ENCODE measurements around the gene ZNF362.

Gene ZNF362

DNA sequence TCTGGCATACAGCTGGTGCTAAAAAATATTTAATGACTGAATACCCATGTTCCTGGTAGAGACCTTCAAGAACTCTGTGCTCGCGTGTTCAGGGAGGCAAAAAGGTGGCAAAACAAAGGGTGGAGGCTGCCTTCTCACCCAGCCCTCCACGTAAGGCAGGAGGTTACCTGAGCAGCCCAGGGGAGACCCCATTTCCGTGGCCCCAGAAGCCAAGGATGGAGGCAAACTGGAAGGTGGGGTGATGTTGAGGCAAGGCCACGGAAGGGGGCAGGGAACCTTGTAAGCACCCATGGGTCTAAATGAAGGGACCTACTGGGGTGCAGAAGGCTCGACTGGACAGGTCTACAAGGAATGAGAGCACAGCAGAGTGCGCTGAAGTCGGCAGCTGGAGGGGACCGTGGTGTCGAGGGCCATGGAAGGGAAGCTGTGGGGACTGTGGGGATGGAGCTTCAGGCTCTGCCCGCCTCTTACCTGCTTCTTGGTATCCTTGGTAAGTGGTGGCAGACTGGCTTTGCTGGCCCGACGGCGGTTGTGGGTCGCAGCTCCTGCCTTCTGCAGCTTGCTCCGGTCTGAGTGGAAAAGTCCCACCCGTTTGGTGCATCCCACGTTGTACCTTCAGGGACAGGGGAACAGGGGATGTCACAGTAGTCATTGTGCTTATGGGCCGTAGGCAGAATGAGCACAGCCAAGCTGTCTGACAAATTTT is 73.5 kb downstream of the ZNF362 start:
- DNase-seq = peak; percentile 41

DNA sequence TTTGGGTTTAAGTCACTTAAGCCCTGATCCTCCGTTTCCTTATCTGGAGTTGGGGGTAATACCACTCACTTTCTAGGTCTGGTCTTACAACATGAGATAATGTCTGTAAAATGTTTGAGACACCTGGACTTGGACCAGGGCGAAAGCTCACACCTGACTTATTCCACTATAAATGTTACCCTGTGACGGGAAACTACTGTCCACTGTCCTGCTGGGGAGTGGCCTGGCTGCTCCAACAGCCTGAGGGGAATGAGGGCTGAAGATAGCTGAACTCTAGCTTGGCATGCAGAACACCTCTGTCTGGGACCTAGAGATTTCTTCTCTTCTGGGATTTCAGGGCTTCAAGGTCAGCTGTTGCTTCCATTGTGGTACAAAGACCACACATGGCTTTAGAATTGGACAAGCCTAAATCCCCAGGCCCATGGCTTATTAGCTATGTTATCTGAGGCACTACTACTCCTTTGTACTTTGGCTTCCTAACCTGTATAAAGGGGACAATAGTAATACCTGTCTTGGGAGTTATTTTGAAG is 74.1 kb downstream of the ZNF362 start:
- peak; percentile 21 for DNase-seq

DNA sequence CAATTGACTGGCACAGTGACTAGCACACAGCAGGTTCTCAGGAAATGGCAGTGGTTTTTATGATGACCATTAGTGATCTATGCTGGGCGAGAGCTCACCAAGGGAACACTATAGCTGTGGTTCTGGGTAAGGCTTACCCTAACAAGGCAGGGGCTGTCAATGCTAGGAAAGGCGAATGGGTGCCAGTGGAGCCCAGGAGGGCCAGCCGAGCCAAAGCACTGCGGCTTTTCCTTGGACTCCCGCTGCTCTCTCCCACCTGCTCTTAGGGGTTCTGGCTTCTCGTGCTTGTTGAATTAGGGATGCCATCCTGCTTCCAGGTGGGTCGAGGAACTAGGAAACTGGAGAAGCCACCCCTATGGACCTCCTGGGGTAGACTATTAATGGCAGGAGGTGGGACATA is 74.6 kb downstream of the ZNF362 start:
- DNase-seq = peak; percentile 44

DNA sequence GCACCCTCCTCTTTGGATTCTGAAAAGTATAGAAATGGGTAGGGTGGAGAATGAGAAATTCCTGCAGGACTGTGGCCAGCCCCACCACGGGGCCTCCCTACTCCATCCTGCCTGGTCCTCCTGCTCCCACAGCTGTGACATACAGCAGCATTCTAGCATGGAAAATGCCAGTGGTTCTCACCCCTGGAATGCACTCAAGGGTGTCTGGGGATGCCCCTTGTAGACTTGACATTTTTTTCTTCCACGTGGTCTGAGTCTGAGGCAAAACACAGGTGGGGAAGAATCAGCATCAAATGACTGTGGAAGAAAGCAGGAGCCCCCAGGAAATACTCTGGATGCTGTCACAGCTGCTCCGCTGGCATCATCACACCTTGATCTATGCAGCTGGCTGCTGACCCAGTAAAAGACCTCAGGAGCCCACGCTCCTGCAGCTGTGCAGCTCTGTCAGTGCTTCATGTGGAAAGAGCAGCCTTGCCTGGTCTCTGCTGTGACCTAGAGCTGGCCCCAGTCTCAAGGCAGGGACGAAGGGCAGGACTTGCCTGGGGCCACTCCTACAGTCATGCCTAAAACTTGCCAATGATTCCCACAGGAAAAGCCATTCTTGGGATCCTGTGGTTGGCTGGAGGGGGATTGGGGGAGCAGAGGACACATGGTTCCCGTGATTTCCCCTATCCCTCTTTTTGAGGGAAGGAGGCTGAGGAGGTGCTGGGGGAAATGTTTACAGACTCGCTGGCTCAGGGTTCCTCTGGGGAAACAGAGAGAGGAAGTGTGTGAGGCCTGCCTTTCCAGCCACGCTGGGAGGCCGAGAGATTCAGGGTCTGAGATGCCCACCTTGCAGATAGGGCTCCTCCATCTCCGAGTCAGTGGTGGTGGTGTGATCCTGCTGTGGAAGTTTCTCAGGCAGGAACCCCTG is 75.4 kb downstream of the ZNF362 start:
- peak; percentile 48 for DNase-seq

DNA sequence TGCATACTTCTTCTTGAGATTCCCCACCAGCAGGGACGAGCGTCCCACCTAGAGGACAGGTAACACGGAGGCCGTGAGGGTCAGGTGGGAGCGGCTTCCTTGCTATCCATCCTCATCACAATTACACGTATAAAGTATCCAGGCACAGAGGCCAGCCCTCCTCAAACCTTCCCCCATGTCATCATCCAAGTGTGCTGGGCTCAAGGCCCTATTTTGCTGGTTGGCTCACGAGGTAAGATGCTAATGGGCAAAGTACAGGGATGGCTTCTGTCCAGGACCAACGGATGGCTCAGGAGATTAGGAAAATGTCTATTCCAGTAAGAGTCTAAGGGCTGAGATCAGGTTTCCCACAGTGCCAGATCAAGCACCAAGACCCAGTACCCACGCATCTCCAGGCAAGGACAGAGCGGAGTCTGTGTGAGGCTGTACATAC is 76.1 kb downstream of the ZNF362 start:
- peak; percentile 17 for DNase-seq

DNA sequence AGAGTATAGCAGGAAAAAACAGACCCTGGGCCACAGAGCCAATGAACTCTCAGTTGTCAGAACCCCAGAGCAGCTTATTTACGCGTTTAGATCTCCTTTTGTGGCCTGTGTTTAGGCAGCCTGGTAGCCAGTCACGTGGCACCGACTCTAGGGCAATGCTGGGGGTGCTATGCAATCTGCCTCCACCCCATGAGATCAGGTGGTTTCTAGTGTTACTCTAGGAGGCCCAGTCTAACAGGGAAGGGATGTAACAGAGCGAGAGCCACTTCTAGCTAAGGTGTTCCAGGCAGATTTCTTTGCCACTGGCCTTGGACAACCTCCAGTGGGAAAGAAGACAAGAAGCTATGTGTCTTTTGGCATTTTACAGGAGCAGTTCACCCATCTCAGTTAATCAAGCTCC is 76.6 kb downstream of the ZNF362 start:
- DNase-seq = peak; percentile 53

DNA sequence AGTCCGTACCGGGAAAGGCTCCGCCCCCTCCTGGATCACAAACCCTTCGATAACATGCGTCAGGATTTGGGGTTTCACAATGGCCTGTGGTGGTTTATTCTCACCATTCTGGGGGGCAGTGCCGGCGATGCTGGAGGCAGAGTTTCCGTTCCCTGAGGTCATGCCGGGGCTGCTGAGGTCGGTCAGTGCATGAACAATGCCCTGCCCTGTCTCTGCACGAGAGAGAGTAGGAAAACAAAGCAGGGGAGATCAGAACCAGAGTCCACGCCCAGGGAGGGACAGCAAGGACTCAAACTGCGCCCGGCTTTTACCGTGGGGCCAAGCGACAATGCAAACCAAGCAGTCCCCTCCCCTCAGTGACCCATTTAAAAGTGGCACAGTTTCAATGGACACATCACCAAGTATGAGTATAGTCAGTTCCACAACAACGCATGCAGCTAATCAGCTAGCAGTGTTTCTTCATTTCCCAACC is 77.8 kb downstream of the ZNF362 start:
- DNase-seq = peak; percentile 19

DNA sequence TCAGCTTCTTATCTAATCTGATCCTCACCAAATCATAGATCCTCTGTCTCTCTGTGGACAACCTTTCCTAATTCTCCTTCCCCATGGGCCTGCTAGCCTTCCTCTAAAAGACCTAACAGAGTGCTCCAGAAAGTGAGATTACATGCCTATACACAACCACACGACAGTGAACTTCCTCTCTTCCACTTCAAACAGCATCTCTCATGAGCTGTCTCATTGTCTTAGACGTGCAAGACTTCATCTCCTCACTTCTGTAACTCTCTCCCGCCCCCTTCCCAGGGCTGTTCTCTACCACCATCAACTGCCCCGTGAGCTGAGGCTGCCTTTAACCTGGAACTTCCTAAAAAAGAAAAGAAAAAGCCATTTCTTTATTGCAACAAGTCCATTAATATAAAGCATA is 78.7 kb downstream of the ZNF362 start:
- DNase-seq = no peak

DNA sequence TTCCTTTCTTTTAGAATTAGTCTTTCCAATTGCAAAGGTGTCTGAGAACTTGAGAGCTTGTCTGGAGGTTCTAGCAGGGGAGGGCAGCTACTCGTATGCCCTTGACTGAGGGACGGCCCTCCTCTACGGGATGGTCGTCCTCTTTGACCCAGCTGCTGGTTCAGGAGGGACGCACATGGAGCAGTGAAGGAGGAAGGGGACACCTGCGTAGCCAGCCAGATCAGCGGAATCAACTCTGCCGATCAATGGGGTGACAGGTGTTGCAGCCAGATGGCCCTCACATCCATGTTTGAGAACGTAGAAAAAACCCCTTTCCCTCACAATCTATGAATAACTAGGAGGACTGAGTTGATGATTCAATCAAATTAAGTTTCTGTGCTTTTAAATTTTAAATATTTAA is 80.3 kb downstream of the ZNF362 start:
- no peak for DNase-seq

DNA sequence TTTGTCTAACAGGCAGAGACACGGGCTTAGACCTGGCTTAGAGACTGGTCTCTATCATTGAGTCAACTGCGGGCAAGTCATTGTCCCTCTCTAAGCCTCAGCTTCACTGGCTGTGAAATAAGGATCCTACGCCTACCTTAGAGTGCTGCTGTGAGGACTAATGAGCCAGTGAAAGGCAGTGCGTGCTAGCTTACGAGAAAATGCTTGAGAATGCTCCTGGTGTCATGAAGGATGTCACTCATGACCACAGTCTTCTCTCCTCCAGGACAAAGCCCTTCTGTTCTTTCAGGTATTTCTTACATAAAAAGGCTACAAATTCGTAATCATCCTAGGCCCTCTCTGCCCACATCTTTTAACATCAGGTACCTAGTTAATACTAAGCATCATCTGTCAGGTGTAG is 81.1 kb downstream of the ZNF362 start:
- no peak for DNase-seq

DNA sequence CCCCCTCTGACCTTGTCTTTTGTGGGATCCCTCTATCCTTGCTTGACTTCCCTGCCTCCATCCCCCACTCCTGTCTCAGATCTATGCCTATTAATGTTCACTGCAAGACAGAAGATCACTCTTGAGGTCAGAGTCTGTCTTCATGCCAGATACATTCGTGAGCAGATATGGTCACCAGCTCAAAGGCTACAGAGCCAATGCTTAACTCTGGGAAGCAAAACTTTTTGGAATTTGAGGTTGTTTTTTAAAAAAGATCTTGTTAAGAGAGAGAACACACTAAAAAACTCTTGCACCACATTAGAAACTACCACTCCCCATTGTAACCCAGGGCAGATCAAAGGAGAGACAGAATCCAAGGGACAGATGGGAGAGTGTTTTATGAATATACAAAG is 81.8 kb downstream of the ZNF362 start:
- no peak for DNase-seq

DNA sequence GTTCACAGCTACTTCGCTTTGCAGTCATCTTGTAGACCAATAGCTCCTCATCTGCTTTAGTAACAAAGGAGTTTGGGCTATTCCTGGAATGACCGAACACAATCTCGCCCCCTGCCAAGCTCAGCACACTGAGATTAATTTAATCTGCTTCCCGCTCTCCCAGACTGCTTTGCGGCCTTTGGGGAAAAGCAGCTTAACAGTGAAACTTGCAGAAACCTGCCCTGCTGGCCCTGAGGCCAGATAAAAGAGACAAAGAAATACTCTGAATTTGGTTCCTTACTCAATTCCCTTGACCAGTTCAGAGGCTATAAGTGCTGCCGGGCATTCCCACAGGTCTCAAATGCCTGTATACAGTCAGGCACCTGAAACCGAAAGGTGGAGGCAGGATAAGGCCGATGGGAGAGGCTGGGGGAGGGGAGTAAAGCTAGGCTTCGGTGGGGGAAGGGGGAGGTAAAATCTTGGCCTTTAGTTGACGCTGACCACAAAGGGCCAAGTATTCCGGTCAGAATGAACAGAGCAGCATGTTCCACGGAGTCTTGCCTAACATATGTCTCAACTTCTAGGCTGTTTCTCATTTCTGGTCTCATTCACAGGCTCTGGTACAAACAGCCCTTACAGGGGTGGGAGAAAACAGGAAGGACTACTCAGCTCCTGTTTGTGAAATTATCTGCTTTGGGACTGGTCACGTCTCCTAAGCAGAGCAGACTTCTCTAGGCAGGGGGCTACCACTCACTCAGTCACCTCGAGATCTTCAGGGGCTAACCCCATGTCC is 82.3 kb downstream of the ZNF362 start:
- no peak for DNase-seq

DNA sequence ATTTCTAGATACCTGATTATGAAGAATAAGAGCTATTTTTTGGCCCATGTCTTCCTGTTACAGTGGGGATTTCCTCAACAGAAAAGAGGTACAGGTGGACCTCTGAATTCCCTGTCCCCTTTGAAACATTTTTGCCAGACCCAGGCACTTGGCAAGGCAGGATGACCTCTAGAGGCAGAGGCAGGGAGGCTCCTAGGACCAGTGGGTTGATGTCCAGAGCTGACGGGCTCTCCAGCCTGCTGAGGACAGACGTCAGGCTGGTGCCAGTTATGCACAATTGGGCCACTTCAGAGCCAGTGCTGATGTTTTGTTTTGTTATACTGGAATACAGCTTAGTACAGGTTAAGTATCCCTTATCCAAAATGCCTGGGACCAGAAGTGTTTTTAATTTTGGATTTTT is 83.1 kb downstream of the ZNF362 start:
- DNase-seq = no peak

DNA sequence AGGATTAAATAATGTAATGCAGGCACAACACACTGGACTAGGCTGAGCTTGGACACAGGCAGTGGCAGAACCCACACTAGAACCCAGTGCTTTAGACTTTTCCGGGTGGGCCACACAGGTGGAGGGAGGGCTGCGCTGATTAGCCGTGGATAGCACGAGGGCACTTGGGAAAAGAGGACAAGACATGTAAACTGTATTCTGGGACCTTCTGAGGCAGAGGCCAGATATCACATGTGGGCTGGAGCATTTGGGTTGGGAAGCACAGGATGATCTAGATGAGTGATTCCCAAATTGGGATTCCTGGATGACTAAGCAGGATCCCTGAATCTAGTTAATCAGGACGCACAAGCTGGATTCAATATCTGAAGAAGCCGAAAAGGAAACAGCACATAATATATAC is 84.9 kb downstream of the ZNF362 start:
- DNase-seq = no peak

DNA sequence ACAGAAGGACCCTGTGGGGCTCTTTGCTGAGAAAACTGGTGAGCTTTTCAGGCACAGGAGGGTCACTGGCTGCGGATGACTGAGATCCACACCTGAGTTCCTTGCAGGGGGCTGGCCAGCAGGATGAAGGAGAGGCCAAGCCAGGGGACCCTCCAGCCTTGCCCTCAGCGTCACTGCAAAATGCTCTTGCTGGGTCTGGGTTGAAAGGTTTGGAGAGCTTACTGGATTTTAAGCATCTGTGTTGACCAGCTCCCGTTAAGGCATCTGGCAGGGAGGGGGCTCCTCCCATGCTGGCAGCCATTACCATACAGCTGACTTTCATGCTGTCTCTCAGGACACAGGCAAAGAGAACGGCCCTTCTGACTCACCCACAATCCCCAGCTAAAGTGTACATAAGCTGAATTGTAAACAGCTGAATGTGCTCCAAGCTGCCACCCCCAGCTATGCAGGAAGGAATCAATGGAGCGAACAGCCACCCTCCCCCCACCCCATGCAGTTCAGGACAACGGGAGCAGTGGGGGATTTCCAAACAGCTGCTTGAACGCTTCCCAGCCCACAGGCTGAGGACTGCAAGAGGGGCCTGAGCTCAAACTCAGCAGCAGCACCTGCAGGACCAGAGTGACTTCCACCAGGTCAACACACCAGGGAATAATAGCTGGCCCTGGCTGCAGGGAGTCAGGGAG is 85.9 kb downstream of the ZNF362 start:
- DNase-seq = no peak

DNA sequence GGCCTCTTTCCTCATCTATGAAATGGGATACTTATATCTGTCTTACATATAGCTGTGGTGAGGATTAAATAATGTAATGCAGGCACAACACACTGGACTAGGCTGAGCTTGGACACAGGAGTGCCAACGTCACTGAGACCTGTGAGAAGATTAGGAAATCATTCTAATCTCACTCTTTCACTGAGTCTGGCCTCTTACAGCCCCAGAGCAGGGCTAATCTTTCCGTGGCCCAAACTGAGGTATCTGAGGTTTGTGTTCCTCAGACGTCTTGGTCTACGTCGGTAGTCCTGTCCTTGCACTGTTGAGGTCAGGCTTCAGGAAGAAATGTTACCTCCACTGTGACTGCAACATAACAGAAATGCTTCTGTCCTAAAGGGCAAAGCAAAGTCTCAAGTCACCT is 87.2 kb downstream of the ZNF362 start:
- no peak for DNase-seq

DNA sequence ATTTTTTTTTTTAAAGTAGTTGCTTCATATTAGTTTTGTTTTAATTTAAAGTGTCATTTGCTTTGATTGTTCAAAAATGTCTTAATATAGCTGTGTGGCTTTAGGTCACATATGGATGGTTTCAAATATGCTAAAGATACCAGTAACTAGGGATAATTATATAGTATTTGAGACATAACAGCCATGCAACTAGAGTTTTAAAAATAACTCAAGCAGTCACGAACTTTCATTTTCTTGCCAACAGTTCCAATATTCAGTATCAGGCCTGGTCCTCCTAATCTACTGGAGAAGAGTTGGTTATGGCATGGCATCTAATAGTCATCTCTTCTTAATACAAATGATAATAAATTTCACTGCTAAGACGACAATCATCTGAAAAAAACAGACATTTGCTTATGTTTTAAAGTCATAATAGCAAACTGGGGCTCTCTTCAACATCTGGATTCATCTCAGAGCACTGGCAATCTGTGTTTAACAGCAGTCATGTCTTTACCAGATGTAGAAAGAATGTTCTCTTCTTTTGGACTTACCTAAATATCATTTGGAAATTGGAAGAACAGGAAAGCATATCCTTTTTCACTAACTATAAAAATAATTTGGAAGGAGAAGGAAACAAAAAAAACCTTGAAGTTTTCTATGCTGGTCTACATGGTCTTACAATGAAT is 88.7 kb downstream of the ZNF362 start:
- DNase-seq = no peak

DNA sequence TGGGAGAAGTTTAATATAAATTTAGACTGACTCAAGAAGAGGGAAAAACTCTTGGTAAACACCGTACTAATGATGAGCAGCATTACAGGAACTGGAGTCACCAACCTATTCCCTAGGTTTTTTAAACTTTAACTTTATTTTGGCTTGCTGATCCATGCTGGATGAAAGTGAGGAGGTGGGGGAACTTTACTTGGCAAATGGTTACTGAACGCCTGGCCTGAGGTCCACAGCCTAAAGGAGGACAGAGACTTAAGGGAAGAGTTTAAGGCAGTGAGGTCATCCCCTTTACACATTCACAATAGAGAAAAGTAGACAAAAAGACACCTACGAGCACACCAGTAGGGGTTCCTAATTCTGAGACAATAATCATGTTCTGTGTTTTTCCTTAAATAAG is 90.2 kb downstream of the ZNF362 start:
- no peak for DNase-seq

DNA sequence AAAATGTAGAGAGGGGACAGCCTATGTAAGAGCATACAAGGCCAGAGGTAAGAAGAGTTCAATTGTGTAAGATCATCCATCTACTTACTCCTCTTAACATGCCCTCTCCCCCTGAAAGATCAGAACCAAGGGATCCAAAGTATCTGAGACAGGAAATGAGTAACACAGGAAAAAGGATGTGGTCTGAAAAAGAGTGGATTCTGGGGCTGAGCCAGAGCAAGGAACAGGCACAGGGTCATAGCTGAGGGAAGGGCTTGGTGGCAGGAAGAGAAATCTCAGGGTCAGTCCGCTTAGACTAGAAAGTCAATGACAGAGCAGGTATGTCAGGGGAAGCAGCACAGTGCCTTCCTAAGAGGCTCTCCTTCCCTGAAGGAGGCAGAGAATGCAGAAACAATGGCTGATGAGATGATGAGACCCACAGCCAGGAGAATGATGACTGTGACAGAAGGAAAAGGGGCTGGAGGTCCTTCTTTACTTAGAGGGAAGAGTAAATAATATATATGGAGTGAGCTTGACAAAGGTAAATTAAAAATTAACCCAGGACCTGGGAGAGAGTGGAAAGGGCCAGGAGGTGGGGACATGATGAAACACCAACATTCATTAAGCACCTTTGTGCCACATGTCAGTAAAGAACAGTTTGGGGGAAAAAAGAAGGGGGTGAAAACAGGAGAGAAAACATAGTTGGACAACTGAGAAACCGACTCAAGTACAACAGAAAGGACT is 90.8 kb downstream of the ZNF362 start:
- no peak for DNase-seq

DNA sequence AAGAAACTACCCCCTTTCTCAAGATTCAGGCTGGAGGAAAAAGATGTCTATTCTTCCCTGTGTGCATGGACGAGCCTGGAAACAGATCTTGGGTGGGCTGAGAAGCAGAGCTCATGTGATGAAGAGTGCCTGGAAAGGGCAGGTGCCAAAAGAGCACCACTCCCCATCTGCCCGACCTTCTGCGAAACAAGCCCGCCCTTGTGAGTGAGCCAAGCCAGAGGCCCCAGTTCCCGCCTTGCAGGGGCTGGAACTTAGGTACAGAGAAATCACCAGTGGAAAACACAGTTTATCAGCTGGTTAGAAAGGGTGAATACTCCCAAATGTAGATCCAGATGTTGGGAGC is 91.3 kb downstream of the ZNF362 start:
- DNase-seq = no peak

DNA sequence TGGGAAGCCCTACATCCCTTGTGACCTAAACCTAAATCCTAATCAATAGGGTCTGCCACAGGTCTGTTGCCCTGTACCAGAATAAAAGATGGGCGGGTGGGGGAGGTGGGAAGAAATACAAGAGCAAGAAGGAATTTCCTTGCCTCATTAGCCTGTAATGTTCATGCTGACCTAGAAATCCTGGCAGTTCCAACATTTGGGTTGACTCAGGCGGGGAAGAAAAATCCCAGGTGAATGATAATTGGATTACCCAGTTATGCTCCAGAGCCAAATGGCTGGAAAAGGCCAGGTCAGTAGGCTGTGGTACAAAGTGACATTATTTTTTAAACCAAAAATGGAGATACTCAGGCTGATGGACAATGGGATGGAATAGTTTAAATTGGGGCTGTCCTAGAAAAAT is 91.9 kb downstream of the ZNF362 start:
- DNase-seq = no peak
